ENCODE results near the gene MED13L.
"Not testable (repeated sequence)": the region's sequence is repeated elsewhere in the genome, so short reads cannot be mapped to it uniquely, and the experiment has no call there.

Gene MED13L

GRCh38 chr12:116236976-116237375 lies 40.5 kb downstream of the MED13L start:
- TF ChIP-seq SUZ12 (IDR thresholded peaks at IDR 0.05; ENCODE audit: extremely low read depth, insufficient read depth, insufficient read length) (no peak), ZNF274 (IDR thresholded peaks at IDR 0.05; ENCODE audit: low read depth, low read length) (no peak), YY1 (IDR thresholded peaks at IDR 0.05; ENCODE audit: insufficient read depth, insufficient read length) (no peak)
- no peak for DNase-seq (ENCODE audit: low read depth, low spot score)
- no peaks in the 10 kb centered on the region for H3K4me1 ChIP-seq (ENCODE audit: insufficient read depth, insufficient read length)
- no peak overlapping the region for H3K9ac ChIP-seq (ENCODE audit: insufficient read length, low read depth)
- H3K36me3 ChIP-seq (ENCODE audit: insufficient read depth, insufficient read length, low read length): peaks cover 8% of the 10 kb centered on the region
- H3K9me3 ChIP-seq (ENCODE audit: insufficient read depth, low read length): no peaks in the 10 kb centered on the region
- no peaks in the 10 kb centered on the region for H3K27me3 ChIP-seq (ENCODE audit: insufficient read depth, insufficient read length)
- no peak overlapping the region for H3K4me3 ChIP-seq (ENCODE audit: insufficient read length, low read depth)

- DNase-seq (ENCODE audit: low read depth, low spot score): no peak
- Histone ChIP-seq H3K27me3 (ENCODE audit: insufficient read depth, insufficient read length) (no peaks in the 10 kb centered on the region), H3K36me3 (ENCODE audit: insufficient read depth, insufficient read length, low read length) (peaks cover 8% of the 10 kb centered on the region), H3K4me1 (ENCODE audit: insufficient read depth, insufficient read length) (no peaks in the 10 kb centered on the region), H3K9ac (ENCODE audit: insufficient read length, low read depth) (no peak overlapping the region), H3K4me3 (ENCODE audit: insufficient read length, low read depth) (no peak overlapping the region), H3K9me3 (ENCODE audit: insufficient read depth, low read length) (no peaks in the 10 kb centered on the region)
- TF ChIP-seq SUZ12 (IDR thresholded peaks at IDR 0.05; ENCODE audit: extremely low read depth, insufficient read depth, insufficient read length) (no peak), ZNF274 (IDR thresholded peaks at IDR 0.05; ENCODE audit: low read depth, low read length) (no peak), YY1 (IDR thresholded peaks at IDR 0.05; ENCODE audit: insufficient read depth, insufficient read length) (peak; percentile 25)
Observed at GRCh38 chr12:116236148-116236731, 41.3 kb downstream of the MED13L start.

DNA sequence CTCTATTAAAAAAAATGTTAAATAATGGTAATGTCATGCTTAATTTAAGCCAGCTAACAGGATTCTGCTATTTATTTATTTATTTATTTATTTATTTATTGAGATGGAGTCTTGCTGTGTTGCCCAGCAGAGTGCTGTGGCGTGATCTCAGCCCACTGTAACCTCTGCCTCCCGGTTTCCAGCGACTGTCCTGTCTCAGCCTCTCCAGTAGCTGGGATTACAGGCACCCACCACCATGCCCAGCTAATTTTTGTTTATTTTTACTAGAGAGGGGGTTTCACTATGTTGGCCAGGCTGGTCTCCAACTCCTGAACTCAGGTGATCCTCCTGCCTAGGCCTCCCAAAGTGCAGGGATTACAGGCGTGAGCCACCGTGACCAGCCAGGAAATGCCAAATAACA lies 43.3 kb downstream of the MED13L start:
- not testable (repeated sequence) for H3K9ac ChIP-seq (ENCODE audit: insufficient read length, low read depth); H3K9me3 ChIP-seq (ENCODE audit: insufficient read depth, low read length); H3K4me3 ChIP-seq (ENCODE audit: insufficient read length, low read depth); H3K4me1 ChIP-seq (ENCODE audit: insufficient read depth, insufficient read length); H3K27me3 ChIP-seq (ENCODE audit: insufficient read depth, insufficient read length); DNase-seq (ENCODE audit: low read depth, low spot score)
- H3K36me3 ChIP-seq (ENCODE audit: insufficient read depth, insufficient read length, low read length): peaks cover 19% of the 10 kb centered on the region

DNA sequence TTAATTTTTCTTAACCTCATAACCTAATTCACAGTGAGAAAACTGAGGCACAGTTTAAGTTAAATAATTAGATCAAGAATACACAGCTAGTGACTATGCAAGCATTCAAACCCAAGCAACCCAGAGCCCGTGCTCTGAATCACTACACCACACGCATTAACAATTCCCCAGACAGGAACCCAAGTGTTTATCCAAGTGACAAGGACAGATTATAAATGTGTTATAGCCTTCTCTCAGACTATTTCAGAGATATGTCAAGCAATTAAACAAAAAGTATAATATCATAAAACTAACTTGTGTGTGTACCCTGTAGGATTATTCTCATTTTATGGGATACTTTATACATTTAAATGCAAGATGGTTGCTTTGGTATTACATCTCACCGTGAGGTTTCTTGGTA lies 43.8 kb downstream of the MED13L start:
- Histone ChIP-seq H3K4me1 (ENCODE audit: insufficient read depth, insufficient read length) (no peaks in the 10 kb centered on the region), H3K36me3 (ENCODE audit: insufficient read depth, insufficient read length, low read length) (peaks cover 19% of the 10 kb centered on the region), H3K9me3 (ENCODE audit: insufficient read depth, low read length) (no peaks in the 10 kb centered on the region), H3K9ac (ENCODE audit: insufficient read length, low read depth) (no peak overlapping the region), H3K4me3 (ENCODE audit: insufficient read length, low read depth) (no peak overlapping the region), H3K27me3 (ENCODE audit: insufficient read depth, insufficient read length) (no peaks in the 10 kb centered on the region)
- TF ChIP-seq ZNF274 (IDR thresholded peaks at IDR 0.05; ENCODE audit: low read depth, low read length): no peak
- no peak for DNase-seq (ENCODE audit: low read depth, low spot score)

GRCh38 chr12:116227811-116228210 lies 49.7 kb downstream of the MED13L start:
- Histone ChIP-seq H3K36me3 (ENCODE audit: insufficient read depth, insufficient read length, low read length) (peaks cover 18% of the 10 kb centered on the region), H3K4me1 (ENCODE audit: insufficient read depth, insufficient read length) (no peaks in the 10 kb centered on the region), H3K27me3 (ENCODE audit: insufficient read depth, insufficient read length) (no peaks in the 10 kb centered on the region), H3K4me3 (ENCODE audit: insufficient read length, low read depth) (no peak overlapping the region), H3K9ac (ENCODE audit: insufficient read length, low read depth) (no peak overlapping the region), H3K9me3 (ENCODE audit: insufficient read depth, low read length) (no peaks in the 10 kb centered on the region)
- TF ChIP-seq ZNF274 (IDR thresholded peaks at IDR 0.05; ENCODE audit: low read depth, low read length) (no peak), SUZ12 (IDR thresholded peaks at IDR 0.05; ENCODE audit: extremely low read depth, insufficient read depth, insufficient read length) (no peak), YY1 (IDR thresholded peaks at IDR 0.05; ENCODE audit: insufficient read depth, insufficient read length) (no peak)
- no peak for DNase-seq (ENCODE audit: low read depth, low spot score)

DNA sequence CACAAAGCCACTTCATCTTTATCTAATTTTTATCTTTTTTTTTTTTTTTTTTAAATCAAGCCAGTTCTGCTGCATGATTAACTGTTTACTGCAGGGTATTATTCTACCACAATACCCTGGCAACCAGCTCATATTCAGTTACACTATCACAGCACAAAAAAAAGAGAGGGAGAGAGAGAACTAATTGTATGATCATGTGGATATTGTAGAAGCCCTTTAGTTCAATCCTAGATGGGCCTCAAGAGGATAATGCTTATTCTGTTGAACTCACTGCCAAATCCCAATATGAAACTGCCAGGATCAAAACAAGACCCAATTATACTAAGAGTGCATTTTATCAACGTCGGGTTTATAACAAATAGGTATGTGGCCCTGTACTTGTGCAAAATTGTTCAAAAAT lies 51.5 kb downstream of the MED13L start:
- H3K9ac ChIP-seq (ENCODE audit: insufficient read length, low read depth): no peak overlapping the region
- H3K27me3 ChIP-seq (ENCODE audit: insufficient read depth, insufficient read length): no peaks in the 10 kb centered on the region
- H3K36me3 ChIP-seq (ENCODE audit: insufficient read depth, insufficient read length, low read length): peaks cover 18% of the 10 kb centered on the region
- H3K4me3 ChIP-seq (ENCODE audit: insufficient read length, low read depth): no peak overlapping the region
- no peak for DNase-seq (ENCODE audit: low read depth, low spot score)
- no peaks in the 10 kb centered on the region for H3K4me1 ChIP-seq (ENCODE audit: insufficient read depth, insufficient read length)
- no peak for TF ChIP-seq ZNF274 (IDR thresholded peaks at IDR 0.05; ENCODE audit: low read depth, low read length)
- TF ChIP-seq SUZ12 (IDR thresholded peaks at IDR 0.05; ENCODE audit: extremely low read depth, insufficient read depth, insufficient read length): no peak
- TF ChIP-seq YY1 (IDR thresholded peaks at IDR 0.05; ENCODE audit: insufficient read depth, insufficient read length): no peak
- no peaks in the 10 kb centered on the region for H3K9me3 ChIP-seq (ENCODE audit: insufficient read depth, low read length)

DNA sequence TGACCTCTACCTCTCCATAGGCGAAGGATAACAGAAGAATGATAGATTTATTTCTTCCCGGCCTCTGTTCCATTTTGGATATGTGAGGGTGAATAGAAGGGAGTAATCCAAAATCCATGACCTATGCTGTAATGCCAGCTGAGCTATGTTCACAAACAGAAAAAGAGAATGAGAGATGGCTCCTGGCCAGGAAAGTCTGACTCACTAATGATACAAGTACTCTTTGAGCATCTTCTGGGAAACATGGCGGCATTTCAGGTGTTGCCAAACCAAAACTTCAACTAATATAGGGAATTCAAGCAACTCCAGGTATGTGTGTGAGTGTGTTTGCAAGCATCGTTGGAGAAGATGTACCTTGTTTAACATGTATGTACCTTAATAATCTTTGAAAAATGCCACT lies 55.1 kb downstream of the MED13L start:
- Histone ChIP-seq H3K4me1 (ENCODE audit: insufficient read depth, insufficient read length) (no peaks in the 10 kb centered on the region), H3K9ac (ENCODE audit: insufficient read length, low read depth) (no peak overlapping the region), H3K9me3 (ENCODE audit: insufficient read depth, low read length) (no peaks in the 10 kb centered on the region), H3K36me3 (ENCODE audit: insufficient read depth, insufficient read length, low read length) (peaks cover 7% of the 10 kb centered on the region), H3K27me3 (ENCODE audit: insufficient read depth, insufficient read length) (no peaks in the 10 kb centered on the region), H3K4me3 (ENCODE audit: insufficient read length, low read depth) (no peak overlapping the region)
- TF ChIP-seq ZNF274 (IDR thresholded peaks at IDR 0.05; ENCODE audit: low read depth, low read length): no peak
- no peak for TF ChIP-seq YY1 (IDR thresholded peaks at IDR 0.05; ENCODE audit: insufficient read depth, insufficient read length)
- DNase-seq (ENCODE audit: low read depth, low spot score): no peak

GRCh38 chr12:116220756-116221155 lies 56.7 kb downstream of the MED13L start:
- Histone ChIP-seq H3K9ac (ENCODE audit: insufficient read length, low read depth) (no peak overlapping the region), H3K9me3 (ENCODE audit: insufficient read depth, low read length) (no peaks in the 10 kb centered on the region), H3K4me1 (ENCODE audit: insufficient read depth, insufficient read length) (no peaks in the 10 kb centered on the region), H3K27me3 (ENCODE audit: insufficient read depth, insufficient read length) (no peaks in the 10 kb centered on the region), H3K4me3 (ENCODE audit: insufficient read length, low read depth) (no peak overlapping the region), H3K36me3 (ENCODE audit: insufficient read depth, insufficient read length, low read length) (peaks cover 3% of the 10 kb centered on the region)
- no peak for DNase-seq (ENCODE audit: low read depth, low spot score)
- TF ChIP-seq SUZ12 (IDR thresholded peaks at IDR 0.05; ENCODE audit: extremely low read depth, insufficient read depth, insufficient read length) (no peak), YY1 (IDR thresholded peaks at IDR 0.05; ENCODE audit: insufficient read depth, insufficient read length) (no peak), ZNF274 (IDR thresholded peaks at IDR 0.05; ENCODE audit: low read depth, low read length) (no peak)

All from NT2/D1 (cell line).